ENCODE measurements around the gene EPHA7. TPM values are rescaled to one million over a fixed set of nuclear protein-coding genes. Genes with fewer than 3 reads are reported as not detected.

The EPHA7 gene
- total and polyA plus RNA-seq, 7 donors: 0.01 to 0.75 (median 0.10) TPM

- Histone ChIP-seq H3K4me1 (no peaks in the 10 kb centered on the region), H3K36me3 (ENCODE audit: insufficient read depth in 1 of 2, low read depth in 1 of 2) (no peaks in the 10 kb centered on the region), H3K27me3 (ENCODE audit: insufficient read depth in 3 of 3, low read length in 2 of 3) (no peaks in the 10 kb centered on the region), H3K27ac (no peak overlapping the region), H3K4me3 (no peak overlapping the region), H3K9me3 (no peaks in the 10 kb centered on the region)
- intact Hi-C loops (cut with DNase I): no loop called here
- 74 to 81% (median 80%) methylated on average over 3 of the region's 3 CpGs for WGBS, 3 donors
- DNase-seq: no peak
- TF ChIP-seq CTCF (IDR thresholded peaks at IDR 0.05): no peak
- ATAC-seq: no peak
Observed at GRCh38 chr6:93447874-93448273, 28.5 kb upstream of the EPHA7 start.

- TF ChIP-seq CTCF (IDR thresholded peaks at IDR 0.05): no peak
- Histone ChIP-seq H3K4me1 (no peaks in the 10 kb centered on the region), H3K9me3 (no peaks in the 10 kb centered on the region), H3K4me3 (no peak overlapping the region), H3K27me3 (ENCODE audit: insufficient read depth in 3 of 3, low read length in 2 of 3) (no peaks in the 10 kb centered on the region), H3K27ac (no peak overlapping the region), H3K36me3 (ENCODE audit: insufficient read depth in 1 of 2, low read depth in 1 of 2) (no peaks in the 10 kb centered on the region)
- ATAC-seq: no peak
- WGBS, 3 donors: 96 to 98% (median 97%) methylated on average over 2 of the region's 2 CpGs
- no peak for DNase-seq
- intact Hi-C loops (cut with DNase I): no loop called here
Observed at GRCh38 chr6:93437491-93437890, 18.1 kb upstream of the EPHA7 start.

GRCh38 chr6:93433592-93433991 lies 14.2 kb upstream of the EPHA7 start:
- WGBS, 3 donors: 50 to 72% (median 66%) methylated on average over 2 of the region's 2 CpGs
- Histone ChIP-seq H3K9me3 (no peaks in the 10 kb centered on the region), H3K4me3 (no peak overlapping the region), H3K27me3 (ENCODE audit: insufficient read depth in 3 of 3, low read length in 2 of 3) (no peaks in the 10 kb centered on the region), H3K4me1 (no peaks in the 10 kb centered on the region), H3K27ac (no peak overlapping the region), H3K36me3 (ENCODE audit: insufficient read depth in 1 of 2, low read depth in 1 of 2) (no peaks in the 10 kb centered on the region)
- no peak for ATAC-seq
- TF ChIP-seq CTCF (IDR thresholded peaks at IDR 0.05): no peak
- intact Hi-C loops (cut with DNase I): no loop called here
- DNase-seq: no peak

GRCh38 chr6:93424303-93425064 lies 5.1 kb upstream of the EPHA7 start:
- ATAC-seq (no peak), DNase-seq (no peak)
- no peaks in the 10 kb centered on the region for H3K9me3 ChIP-seq
- peaks cover 6% of the 10 kb centered on the region for H3K4me1 ChIP-seq
- no peak for TF ChIP-seq CTCF (IDR thresholded peaks at IDR 0.05)
- no peak overlapping the region for H3K4me3 ChIP-seq
- no peak overlapping the region for H3K27ac ChIP-seq
- H3K27me3 ChIP-seq (ENCODE audit: insufficient read depth in 3 of 3, low read length in 2 of 3): peaks cover 0 to 37% (median 7%) of the 10 kb centered on the region in 3 donors
- H3K36me3 ChIP-seq (ENCODE audit: insufficient read depth in 1 of 2, low read depth in 1 of 2): no peaks in the 10 kb centered on the region
- 50 to 69% (median 58%) methylated on average over 2 of the region's 2 CpGs for WGBS, 3 donors
- intact Hi-C loops (cut with DNase I): no loop called here

- intact Hi-C loops (cut with DNase I): no loop called here
- H3K4me1 ChIP-seq: peaks cover 7% of the 10 kb centered on the region
- ATAC-seq (no peak), DNase-seq (peak in 1 of 2 donors; percentile 6)
- TF ChIP-seq CTCF (IDR thresholded peaks at IDR 0.05): peak; percentile 26
- H3K27me3 ChIP-seq (ENCODE audit: insufficient read depth in 3 of 3, low read length in 2 of 3): peaks cover 0 to 44% (median 7%) of the 10 kb centered on the region in 3 donors
- no peak overlapping the region for H3K27ac ChIP-seq
- H3K4me3 ChIP-seq: no peak overlapping the region
- H3K9me3 ChIP-seq: no peaks in the 10 kb centered on the region
- no peaks in the 10 kb centered on the region for H3K36me3 ChIP-seq (ENCODE audit: insufficient read depth in 1 of 2, low read depth in 1 of 2)
- WGBS, 3 donors: 50 to 52% (median 50%) methylated on average over 2 of the region's 2 CpGs
Observed at GRCh38 chr6:93423542-93423941, 4.2 kb upstream of the EPHA7 start.
